ENCODE results near the gene TRIP11. TPM values are rescaled to one million over a fixed set of nuclear protein-coding genes. Genes with fewer than 3 reads are reported as not detected.

Gene TRIP11
- total RNA-seq, 1 donor from 2014 or later, result 46.8 TPM

GRCh38 chr14:91931478-91932088, 108.3 kb downstream of the TRIP11 start:
- Mint-ChIP-seq H3K27me3 (ENCODE audit: unreplicated experiment) (peaks cover 4% of the 10 kb centered on the region), H3K4me1 (ENCODE audit: unreplicated experiment) (peaks cover 5% of the 10 kb centered on the region), H3K9me3 (ENCODE audit: unreplicated experiment) (no peaks in the 10 kb centered on the region), H3K36me3 (ENCODE audit: low read depth, unreplicated experiment) (no peaks in the 10 kb centered on the region), H3K4me3 (ENCODE audit: unreplicated experiment) (no peak overlapping the region), H3K27ac (ENCODE audit: unreplicated experiment) (no peak overlapping the region)
- TF ChIP-seq, protein P1, sequence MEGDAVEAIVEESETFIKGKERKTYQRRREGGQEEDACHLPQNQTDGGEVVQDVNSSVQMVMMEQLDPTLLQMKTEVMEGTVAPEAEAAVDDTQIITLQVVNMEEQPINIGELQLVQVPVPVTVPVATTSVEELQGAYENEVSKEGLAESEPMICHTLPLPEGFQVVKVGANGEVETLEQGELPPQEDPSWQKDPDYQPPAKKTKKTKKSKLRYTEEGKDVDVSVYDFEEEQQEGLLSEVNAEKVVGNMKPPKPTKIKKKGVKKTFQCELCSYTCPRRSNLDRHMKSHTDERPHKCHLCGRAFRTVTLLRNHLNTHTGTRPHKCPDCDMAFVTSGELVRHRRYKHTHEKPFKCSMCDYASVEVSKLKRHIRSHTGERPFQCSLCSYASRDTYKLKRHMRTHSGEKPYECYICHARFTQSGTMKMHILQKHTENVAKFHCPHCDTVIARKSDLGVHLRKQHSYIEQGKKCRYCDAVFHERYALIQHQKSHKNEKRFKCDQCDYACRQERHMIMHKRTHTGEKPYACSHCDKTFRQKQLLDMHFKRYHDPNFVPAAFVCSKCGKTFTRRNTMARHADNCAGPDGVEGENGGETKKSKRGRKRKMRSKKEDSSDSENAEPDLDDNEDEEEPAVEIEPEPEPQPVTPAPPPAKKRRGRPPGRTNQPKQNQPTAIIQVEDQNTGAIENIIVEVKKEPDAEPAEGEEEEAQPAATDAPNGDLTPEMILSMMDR (IDR thresholded peaks at IDR 0.05; ENCODE audit: unreplicated experiment), result no peak
- DNase-seq (ENCODE audit: low spot score), result no peak

GRCh38 chr14:91929700-91930099, 110.2 kb downstream of the TRIP11 start:
- Mint-ChIP-seq H3K27me3 (ENCODE audit: unreplicated experiment) (peaks cover 4% of the 10 kb centered on the region), H3K27ac (ENCODE audit: unreplicated experiment) (no peak overlapping the region)
- TF ChIP-seq, protein P1 (IDR thresholded peaks at IDR 0.05; ENCODE audit: unreplicated experiment), result no peak

DNA sequence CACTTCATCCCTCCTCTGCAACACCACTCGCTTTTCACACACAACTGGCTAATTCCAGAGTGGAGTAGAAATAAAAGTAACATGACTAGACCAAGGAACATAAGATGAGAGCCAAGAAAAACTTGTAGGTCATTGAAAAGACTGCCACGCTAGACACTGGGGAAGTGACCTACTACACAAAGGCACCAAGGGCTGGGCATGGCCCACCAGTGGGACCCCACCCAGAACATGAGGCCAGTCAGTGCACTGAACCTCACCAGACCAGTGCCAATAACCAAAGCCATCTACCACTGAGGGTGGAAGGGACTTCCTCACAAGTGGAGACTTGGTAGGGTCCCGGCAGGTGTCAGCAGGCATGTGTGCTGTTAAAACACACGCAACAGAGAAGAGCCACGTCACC, 112.1 kb downstream of the TRIP11 start:
- TF ChIP-seq, protein P1 (IDR thresholded peaks at IDR 0.05; ENCODE audit: unreplicated experiment), result no peak
- DNase-seq (ENCODE audit: low spot score), result no peak
- Mint-ChIP-seq H3K9me3 (ENCODE audit: unreplicated experiment) (no peaks in the 10 kb centered on the region), H3K4me3 (ENCODE audit: unreplicated experiment) (no peak overlapping the region), H3K36me3 (ENCODE audit: low read depth, unreplicated experiment) (no peaks in the 10 kb centered on the region), H3K27me3 (ENCODE audit: unreplicated experiment) (peaks cover 4% of the 10 kb centered on the region), H3K27ac (ENCODE audit: unreplicated experiment) (no peak overlapping the region), H3K4me1 (ENCODE audit: unreplicated experiment) (peaks cover 5% of the 10 kb centered on the region)

More at GRCh38 chr14:91929700-91930099, 110.2 kb downstream of the TRIP11 start:
- Mint-ChIP-seq H3K4me3 (ENCODE audit: unreplicated experiment) (no peak overlapping the region), H3K9me3 (ENCODE audit: unreplicated experiment) (no peaks in the 10 kb centered on the region), H3K4me1 (ENCODE audit: unreplicated experiment) (peaks cover 5% of the 10 kb centered on the region), H3K36me3 (ENCODE audit: low read depth, unreplicated experiment) (no peaks in the 10 kb centered on the region)
- no peak for DNase-seq (ENCODE audit: low spot score)

DNA sequence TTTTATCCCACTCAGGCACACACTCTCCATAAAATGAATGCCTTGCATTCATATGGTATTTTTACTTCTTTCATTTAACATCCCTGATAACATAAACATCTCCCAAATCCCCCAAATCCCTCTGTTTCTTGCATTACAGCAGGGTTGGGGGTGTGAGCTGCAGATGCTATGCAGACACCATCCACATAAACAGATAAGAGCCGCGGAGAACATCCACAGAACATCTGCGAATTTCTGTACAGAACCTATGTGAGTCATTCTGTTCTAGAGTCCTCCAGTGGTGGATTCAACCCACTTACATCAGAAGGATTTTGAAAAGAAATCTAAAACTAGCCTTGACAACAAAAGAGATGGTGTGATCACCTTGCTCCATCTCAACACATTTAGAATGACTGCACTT, 112.7 kb downstream of the TRIP11 start:
- peaks cover 5% of the 10 kb centered on the region for H3K4me1 Mint-ChIP-seq (ENCODE audit: unreplicated experiment)
- H3K27ac Mint-ChIP-seq (ENCODE audit: unreplicated experiment), result no peak overlapping the region
- H3K4me3 Mint-ChIP-seq (ENCODE audit: unreplicated experiment), result no peak overlapping the region
- TF ChIP-seq, protein P1 (IDR thresholded peaks at IDR 0.05; ENCODE audit: unreplicated experiment), result no peak
- H3K9me3 Mint-ChIP-seq (ENCODE audit: unreplicated experiment), result no peaks in the 10 kb centered on the region
- H3K36me3 Mint-ChIP-seq (ENCODE audit: low read depth, unreplicated experiment), result no peaks in the 10 kb centered on the region
- DNase-seq (ENCODE audit: low spot score), result no peak
- H3K27me3 Mint-ChIP-seq (ENCODE audit: unreplicated experiment), result peaks cover 4% of the 10 kb centered on the region

DNA sequence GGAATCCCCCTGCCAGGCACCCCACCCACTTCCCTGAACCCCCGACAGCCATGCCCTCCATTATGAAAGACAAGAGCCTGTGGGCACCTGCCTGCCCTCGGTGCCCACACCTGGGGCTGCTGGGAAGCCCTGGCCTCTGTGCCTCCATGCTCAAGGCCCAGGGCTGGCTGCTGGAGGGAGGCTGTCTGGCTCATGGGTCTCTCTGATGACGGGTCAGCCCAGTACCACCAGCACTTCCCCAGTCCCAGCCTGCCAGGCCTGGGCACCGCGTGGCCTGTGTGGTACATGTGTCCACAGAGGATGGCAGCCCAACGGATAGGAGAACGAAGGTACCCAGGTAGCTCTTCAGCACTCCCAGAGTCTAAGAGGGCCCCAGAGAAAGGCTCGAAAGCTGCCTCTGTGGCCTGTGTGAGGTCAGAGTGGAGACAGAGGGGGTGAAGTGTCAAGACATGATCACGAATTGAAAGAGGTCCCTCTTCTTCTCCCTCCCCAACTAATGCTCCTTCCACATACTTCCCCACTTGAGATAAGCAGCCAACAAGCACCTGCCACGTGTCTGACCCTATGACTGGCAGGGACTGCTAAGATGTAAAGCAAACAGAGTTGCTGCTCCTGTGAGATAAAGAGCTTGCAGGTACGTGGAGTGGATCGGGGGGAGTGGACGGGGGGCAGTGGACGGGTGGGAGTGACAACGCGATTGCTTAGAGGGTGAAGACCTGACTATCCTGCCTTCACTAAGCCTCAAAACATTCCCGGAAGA, 113.5 kb downstream of the TRIP11 start:
- TF ChIP-seq, protein P1 (IDR thresholded peaks at IDR 0.05; ENCODE audit: unreplicated experiment), result no peak
- H3K36me3 Mint-ChIP-seq (ENCODE audit: low read depth, unreplicated experiment), result no peaks in the 10 kb centered on the region
- no peak for DNase-seq (ENCODE audit: low spot score)
- H3K27ac Mint-ChIP-seq (ENCODE audit: unreplicated experiment), result no peak overlapping the region
- no peak overlapping the region for H3K4me3 Mint-ChIP-seq (ENCODE audit: unreplicated experiment)
- H3K9me3 Mint-ChIP-seq (ENCODE audit: unreplicated experiment), result no peaks in the 10 kb centered on the region
- H3K27me3 Mint-ChIP-seq (ENCODE audit: unreplicated experiment), result peaks cover 5% of the 10 kb centered on the region
- peaks cover 5% of the 10 kb centered on the region for H3K4me1 Mint-ChIP-seq (ENCODE audit: unreplicated experiment)

Data from endothelial cell (in vitro differentiated cells).